ENCODE data around the gene BUD23. TPM values are rescaled to one million over a fixed set of nuclear protein-coding genes. Genes with fewer than 3 reads are reported as not detected.

Gene BUD23
- total RNA-seq, 1 donor from 2014 or later = 42.4 TPM

DNA sequence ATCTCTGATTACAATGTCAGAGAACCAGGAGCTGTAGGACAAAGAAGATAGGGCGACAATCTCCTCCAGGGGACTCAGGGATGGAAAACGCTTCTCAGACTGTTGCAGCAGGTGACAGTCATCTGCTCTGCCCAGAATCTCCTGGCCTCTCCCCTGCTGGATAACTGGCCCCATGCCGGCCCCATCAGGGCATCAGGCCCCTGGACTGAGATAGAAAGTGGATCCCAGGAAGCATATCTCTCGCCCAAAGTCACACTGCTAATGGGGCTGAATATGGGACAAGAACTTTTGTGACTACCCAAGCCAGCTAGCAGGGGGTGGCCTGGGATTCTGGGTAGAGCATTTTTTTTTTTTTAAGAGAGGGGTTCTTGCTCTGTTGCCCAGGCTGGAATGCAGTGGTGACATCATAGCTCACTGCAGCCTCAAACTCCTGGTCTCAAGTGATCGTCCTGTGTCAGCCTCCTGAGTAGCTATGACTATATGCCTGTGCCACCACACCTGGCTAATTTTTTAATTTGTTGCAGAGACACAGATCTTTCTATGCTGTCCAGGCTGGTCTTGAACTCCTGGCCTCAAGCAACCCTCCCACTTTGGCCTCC lies 38.6 kb upstream of the BUD23 start:
- peaks cover 3% of the 10 kb centered on the region for H3K4me1 ChIP-seq
- no peak for DNase-seq
- H3K9me3 ChIP-seq = peaks cover 10% of the 10 kb centered on the region
- no peaks in the 10 kb centered on the region for H3K36me3 ChIP-seq
- peaks cover 30% of the 10 kb centered on the region for H3K27me3 ChIP-seq (ENCODE audit: low read depth)
- H3K4me3 ChIP-seq = no peak overlapping the region
- H3K27ac ChIP-seq = no peak overlapping the region
- ATAC-seq = no peak
- intact Hi-C loops (cut with DNase I) = no loop called here
- TF ChIP-seq, protein P1, sequence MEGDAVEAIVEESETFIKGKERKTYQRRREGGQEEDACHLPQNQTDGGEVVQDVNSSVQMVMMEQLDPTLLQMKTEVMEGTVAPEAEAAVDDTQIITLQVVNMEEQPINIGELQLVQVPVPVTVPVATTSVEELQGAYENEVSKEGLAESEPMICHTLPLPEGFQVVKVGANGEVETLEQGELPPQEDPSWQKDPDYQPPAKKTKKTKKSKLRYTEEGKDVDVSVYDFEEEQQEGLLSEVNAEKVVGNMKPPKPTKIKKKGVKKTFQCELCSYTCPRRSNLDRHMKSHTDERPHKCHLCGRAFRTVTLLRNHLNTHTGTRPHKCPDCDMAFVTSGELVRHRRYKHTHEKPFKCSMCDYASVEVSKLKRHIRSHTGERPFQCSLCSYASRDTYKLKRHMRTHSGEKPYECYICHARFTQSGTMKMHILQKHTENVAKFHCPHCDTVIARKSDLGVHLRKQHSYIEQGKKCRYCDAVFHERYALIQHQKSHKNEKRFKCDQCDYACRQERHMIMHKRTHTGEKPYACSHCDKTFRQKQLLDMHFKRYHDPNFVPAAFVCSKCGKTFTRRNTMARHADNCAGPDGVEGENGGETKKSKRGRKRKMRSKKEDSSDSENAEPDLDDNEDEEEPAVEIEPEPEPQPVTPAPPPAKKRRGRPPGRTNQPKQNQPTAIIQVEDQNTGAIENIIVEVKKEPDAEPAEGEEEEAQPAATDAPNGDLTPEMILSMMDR (IDR thresholded peaks at IDR 0.05) = no peak

- no peak for DNase-seq
- intact Hi-C loops (cut with DNase I) = no loop called here
- peaks cover 39% of the 10 kb centered on the region for H3K27me3 ChIP-seq (ENCODE audit: low read depth)
- H3K27ac ChIP-seq = no peak overlapping the region
- no peaks in the 10 kb centered on the region for H3K36me3 ChIP-seq
- H3K9me3 ChIP-seq = peaks cover 10% of the 10 kb centered on the region
- no peak overlapping the region for H3K4me3 ChIP-seq
- ATAC-seq = no peak
- H3K4me1 ChIP-seq = peaks cover 3% of the 10 kb centered on the region
- TF ChIP-seq, protein P1 (IDR thresholded peaks at IDR 0.05) = no peak
Observed at GRCh38 chr7:73645643-73646174, 37.7 kb upstream of the BUD23 start.

DNA sequence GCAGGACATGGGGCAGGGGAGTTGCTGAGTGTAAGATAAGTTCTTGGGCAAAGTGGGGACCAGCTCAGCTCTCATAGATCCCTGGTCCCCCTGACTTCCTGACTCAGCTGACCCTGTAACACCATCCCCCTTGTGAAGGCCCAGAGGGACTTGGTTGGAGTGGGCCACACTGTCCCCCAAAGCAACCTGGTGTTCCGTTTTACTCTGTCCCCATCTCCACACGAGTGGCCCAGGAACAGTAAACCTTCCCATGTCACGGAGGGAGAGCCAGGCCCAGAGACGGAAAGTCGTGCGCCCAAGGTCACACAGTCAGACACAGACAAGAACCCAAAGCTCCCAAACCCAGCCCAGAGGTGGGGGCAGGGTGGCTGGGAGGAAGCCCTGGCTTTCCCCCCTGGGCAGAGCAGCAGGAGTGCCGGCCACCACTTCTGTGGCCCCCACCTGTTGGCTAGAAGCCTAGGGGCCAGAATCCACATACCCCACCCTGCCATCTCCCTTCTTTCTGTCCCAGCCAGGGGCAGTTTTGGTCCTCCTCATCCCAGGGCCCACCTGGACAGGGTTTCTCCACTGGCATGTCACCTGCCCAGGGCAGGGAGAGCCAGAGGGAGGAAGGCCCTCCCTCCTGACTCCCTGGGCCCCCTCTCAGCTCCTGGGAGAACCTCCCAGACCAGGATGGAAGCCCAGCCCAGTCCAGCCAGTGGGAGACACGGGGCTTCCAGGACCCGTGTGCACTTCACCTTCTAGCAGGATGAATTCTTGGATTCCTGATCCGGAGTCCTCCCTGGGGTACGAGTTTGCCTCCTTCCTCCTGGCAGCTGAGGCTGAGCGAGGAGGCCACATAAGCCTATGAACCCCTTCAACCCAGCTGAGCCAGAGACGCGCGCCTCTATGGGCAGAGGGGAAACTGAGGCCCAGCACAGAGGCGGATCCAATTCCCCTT lies 36.3 kb upstream of the BUD23 start:
- H3K27ac ChIP-seq = no peak overlapping the region
- TF ChIP-seq, protein P1 (IDR thresholded peaks at IDR 0.05) = no peak
- H3K36me3 ChIP-seq = no peaks in the 10 kb centered on the region
- peaks cover 47% of the 10 kb centered on the region for H3K27me3 ChIP-seq (ENCODE audit: low read depth)
- H3K9me3 ChIP-seq = no peaks in the 10 kb centered on the region
- ATAC-seq (no peak), DNase-seq (no peak)
- peaks cover 3% of the 10 kb centered on the region for H3K4me1 ChIP-seq
- intact Hi-C loops (cut with DNase I) = no loop called here
- H3K4me3 ChIP-seq = peak overlapping the region; percentile 43

DNA sequence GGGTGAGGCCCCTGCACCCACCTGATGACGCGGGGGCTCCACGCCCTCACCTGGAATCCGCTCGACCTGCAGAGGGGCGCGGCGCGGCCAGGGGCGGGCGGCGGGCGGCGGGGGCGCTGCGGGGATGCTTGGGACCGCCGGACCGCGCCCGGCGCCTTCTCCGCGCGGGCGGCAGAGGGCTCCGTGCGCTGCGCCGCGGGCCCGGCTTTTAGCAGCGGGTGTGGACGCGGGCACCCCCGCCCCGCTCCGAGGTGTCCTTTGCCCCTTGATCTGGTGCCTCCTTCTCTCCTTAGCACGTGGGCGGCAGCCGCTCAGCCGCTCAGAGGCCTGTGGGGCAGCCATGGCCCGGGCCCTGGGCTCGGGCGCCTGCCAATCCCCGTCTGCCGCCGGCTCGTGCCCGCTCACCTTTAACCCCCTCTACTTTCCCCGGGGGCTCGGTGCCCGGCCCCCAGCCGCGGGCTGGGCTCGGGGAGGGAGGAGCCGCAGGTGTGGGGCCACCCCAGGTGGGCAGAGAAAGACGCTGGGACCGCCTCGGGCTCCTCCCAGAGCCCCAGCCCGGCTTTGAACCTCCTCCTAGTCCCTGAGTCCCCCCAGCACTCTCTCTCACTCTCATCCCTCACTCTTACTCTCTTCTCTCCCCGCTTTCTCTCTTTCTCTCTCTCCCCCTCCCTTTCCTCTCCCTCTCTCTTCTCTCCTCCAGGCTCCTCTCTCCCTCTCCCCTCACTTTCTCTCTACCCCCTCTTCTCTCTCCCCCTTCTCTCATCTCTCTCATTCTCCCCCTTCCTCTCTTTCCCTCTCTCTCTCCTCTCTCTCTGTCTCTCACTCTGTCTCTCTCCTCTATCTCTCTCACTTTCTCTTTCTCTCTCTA lies 35.4 kb upstream of the BUD23 start:
- ATAC-seq (peak; percentile 66 to 67), DNase-seq (no peak)
- no peaks in the 10 kb centered on the region for H3K36me3 ChIP-seq
- TF ChIP-seq, protein P1 (IDR thresholded peaks at IDR 0.05) = no peak
- peaks cover 3% of the 10 kb centered on the region for H3K4me1 ChIP-seq
- no peak overlapping the region for H3K27ac ChIP-seq
- intact Hi-C loops (cut with DNase I) = no loop called here
- H3K27me3 ChIP-seq (ENCODE audit: low read depth) = peaks cover 52% of the 10 kb centered on the region
- no peaks in the 10 kb centered on the region for H3K9me3 ChIP-seq
- H3K4me3 ChIP-seq = peak overlapping the region; percentile 43

Data from lower lobe of right lung (tissue), 2 donors.